Glomerular visceral epithelial cell (primary cell): ENCODE measurements around the gene NEUROG3.
"Not testable (repeated sequence)": the region's sequence is repeated elsewhere in the genome, so short reads cannot be mapped to it uniquely, and the experiment has no call there.

Experiments used
- DNase-seq: peaks from one replicate; pipeline ENCODE4 v3.0.0-alpha.2; 2016; ENCODE audit errors: extremely low spot score

Gene NEUROG3

GRCh38 chr10:69571618-69572158, 1.5 kb downstream of the NEUROG3 start:
- DNase-seq = no peak

DNA sequence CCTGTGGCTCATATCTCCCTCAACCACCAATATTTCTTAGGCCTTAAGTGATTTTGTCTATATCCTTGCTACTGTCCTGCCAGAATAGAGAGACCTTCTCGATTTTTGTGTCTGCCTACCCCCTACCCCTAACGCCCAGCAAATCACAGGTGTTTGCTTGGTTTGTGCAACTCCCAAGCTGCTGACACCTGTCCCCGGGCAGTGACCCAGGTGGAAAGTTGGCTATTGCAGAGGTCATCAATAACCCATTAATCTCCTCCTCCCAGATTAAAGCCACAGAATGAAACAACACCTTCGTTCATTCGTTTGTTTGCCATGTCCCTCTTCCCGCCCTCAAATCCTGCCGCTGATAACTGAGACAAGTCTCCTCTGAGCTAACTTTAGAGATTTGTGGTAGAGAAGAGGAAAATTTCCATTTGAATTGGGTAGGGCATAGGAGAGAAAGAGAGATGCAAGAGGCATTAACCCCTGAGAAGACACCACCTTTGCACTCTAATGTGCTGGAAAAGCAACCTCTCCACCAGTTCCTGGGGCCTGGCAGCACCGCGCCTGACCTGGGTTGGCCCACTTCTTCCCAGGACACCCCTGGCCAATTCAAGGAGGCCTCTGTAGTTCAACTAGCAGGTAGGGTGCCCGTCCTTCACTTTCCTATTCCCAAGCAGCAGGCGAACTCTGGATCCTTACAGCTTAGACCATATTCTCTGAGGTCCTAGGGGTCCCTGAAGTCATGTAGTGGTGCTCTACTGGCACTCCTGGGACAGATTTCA, 3.0 kb downstream of the NEUROG3 start:
- DNase-seq = no peak

GRCh38 chr10:69569396-69569934, 3.8 kb downstream of the NEUROG3 start:
- no peak for DNase-seq

DNA sequence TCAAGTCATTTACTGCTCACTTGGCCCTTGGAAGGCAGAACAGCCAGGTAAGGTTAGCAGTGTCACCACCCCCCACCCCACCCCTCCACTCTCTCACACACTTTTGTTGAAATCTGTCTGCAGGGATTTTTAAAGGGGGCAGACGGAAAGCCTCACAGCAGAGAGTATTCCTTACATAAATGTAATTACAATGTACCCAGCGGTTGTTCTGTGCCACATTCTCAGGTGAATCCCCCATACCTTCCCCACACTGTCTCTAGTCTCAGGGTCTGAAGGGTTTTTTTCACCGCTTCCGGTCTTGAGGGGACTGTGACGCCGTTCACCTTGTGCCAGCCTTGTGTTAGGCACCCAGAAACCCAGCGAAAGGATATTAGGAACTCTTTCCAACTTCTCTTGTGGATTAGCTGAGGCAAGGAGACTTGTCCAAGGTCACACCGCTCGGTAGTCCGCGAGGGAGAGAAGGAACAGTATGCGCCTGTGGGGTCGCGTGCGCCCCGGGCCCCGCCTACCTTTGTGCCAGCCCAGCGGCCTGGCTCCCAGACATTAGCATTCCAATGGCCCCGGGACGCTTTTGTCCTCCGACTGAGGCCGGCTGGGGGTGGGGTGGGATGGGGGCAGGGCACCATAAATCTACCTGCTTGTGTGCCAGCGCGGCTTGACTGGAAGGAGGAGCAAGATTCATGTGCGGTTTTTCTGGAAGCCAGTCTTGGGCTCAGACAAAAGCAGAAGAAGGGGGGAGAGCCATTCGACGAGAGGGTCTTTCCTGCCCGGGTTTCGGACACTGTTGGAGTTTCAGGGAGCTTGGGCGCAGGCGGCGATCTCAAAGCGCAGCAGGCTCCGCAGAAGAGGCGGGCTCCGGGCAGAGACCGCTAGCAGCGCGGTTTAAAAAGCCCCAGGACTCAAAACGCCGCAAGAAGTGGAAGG, 4.5 kb downstream of the NEUROG3 start:
- no peak for DNase-seq

- peak; percentile 48 for DNase-seq
These were observed 5.3 kb downstream of the NEUROG3 start for GRCh38 chr10:69567920-69568319.

DNA sequence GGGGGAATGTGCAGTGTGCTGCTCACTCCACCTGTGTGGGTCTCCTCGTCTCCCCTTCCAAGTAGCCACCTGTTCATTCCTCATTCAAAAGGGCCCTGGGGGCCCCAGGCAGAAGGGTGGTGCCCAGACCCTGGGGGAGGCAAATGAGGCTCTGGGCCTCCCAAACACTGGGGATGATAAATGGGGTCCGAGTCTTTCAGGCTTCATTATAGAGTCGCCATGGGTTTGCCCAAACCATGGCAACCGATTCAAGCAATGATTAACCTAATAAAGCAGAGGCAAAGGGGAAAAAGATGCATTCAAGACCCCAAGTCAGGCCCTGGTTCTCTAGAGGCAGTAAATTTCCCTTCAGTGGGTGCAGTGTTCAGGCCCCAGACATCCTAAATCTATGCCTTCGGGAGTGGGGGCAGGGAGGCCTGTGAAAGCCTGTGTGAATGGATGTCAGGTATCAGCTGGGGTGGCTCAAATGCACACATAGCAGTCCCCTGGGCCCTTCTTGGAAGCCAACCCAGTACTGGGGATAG, 10.4 kb downstream of the NEUROG3 start:
- no peak for DNase-seq

GRCh38 chr10:69559525-69559924, 13.7 kb downstream of the NEUROG3 start:
- no peak for DNase-seq

DNA sequence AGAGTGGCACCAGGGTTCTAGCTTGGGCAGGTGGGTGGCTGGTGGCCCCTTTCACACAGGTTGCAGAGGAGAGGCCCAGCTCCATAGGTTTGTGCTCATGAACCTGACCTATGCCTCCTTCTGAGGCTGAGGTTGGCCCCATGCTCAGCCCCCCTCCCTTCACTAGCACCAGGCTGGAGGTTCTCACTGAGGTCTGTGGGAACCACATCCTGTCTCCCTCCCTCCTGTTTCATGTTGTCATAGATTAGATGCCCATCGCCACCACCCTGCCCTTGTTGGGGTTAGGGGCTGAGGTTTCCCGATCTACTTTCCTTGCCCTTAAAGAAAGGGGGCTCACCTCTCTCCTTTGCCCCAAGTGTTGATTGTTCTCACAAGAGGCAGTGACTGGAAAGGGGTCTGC, 14.7 kb downstream of the NEUROG3 start:
- no peak for DNase-seq

- no peak for DNase-seq
These were observed 18.6 kb downstream of the NEUROG3 start for GRCh38 chr10:69554611-69555010.

- DNase-seq = no peak
These were observed 19.9 kb downstream of the NEUROG3 start for GRCh38 chr10:69553328-69553727.

- DNase-seq = no peak
These were observed 21.0 kb downstream of the NEUROG3 start for GRCh38 chr10:69552268-69552667.

GRCh38 chr10:69549959-69550358, 23.3 kb downstream of the NEUROG3 start:
- no peak for DNase-seq

GRCh38 chr10:69541463-69541862, 31.8 kb downstream of the NEUROG3 start:
- DNase-seq = no peak

GRCh38 chr10:69538461-69538860, 34.8 kb downstream of the NEUROG3 start:
- no peak for DNase-seq

GRCh38 chr10:69537449-69537848, 35.8 kb downstream of the NEUROG3 start:
- DNase-seq = no peak

- DNase-seq = not testable (repeated sequence)
These were observed 36.7 kb downstream of the NEUROG3 start for GRCh38 chr10:69536521-69536920.

DNA sequence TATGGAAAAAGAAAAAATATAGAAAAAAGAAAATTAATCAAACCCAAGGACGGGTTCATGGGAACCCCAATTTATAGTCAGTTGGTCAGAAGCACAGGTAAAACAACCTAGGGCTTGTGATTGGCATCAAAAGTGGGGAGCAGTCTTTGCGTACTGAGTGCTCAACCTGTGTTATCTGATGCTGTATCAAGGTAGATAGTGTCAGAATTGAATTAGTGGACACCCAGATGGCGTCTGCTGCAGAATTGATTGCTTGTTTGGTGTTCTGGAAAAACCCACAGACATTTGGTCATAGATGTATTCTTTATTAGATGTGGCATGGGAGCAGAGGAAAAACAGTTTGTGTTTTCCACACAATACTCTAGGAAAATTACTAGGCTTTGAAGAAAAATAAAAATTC, 39.6 kb downstream of the NEUROG3 start:
- DNase-seq = no peak

DNA sequence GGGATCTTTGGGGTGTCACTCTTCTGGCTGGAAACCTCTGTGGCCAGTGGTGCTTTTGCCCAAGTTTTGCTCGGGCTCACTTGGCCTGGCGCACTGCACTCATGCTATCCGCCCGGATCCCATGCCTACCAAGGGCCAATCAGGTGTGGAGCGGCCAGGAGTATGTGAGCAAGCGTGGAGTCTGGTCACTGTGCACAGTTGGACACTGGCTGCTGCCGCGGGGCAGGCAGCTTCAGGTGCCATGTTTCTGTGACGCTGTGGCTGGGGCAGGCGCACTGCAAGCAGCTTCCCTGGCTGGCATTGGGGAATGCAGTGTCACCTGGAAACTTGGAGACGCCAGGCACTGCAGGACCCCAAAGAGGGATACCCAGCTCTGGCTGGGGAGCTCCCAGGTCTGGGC, 45.3 kb downstream of the NEUROG3 start:
- no peak for DNase-seq
